TTC549 (cell line): ENCODE results near the gene AJUBA.
"Not testable (repeated sequence)": the region's sequence is repeated elsewhere in the genome, so short reads cannot be mapped to it uniquely, and the experiment has no call there.

Source experiments
- FAIRE-seq: peaks from 2 replicates; lab custom pipeline; 2012; peaks lifted over from hg19 to GRCh38; lab: Jason Lieb, UNC

Gene AJUBA

DNA sequence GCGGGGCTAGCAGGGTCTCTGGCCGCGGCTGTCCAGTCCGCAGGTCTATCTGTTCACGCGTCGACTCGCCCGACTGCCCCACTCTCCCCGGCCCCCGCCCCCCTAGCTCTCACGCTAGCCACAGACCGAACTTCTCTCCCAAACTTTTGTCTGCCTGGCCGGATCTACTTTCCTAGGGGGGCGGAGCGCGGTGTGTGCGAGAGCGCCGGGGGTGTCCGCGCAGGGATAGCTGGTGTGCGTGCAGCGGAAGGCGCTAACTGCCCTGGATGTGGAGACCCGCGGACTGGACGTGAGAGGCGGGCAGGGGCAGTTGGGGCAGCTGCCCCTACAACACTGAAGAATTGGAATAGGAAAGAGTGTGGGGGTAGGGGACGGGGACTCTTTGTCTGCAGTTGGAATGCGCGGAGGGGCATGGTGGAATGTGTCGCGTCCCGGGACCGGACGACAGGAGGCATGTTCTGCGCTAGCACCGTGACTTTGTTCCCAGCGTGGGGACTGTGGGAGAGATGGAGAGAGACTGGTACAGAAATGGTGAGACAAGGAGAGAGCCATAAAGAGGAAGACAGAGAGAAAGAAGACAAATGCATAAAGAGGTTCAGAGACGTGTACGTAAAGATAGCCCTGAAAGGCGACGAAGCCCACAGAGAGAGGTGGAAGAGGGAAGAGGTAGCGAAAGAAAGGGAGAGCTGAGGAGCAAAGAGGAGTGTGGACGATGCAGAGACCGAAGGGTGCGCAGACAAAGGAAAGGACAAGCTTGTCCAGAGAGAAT is at the start of gene AJUBA:
Gene AJUBA, minus strand, starts transcription at position 75 of the 769 bp plus-strand sequence. CDS start 285 bp downstream, outside the sequence.
- FAIRE-seq, result no peak

DNA sequence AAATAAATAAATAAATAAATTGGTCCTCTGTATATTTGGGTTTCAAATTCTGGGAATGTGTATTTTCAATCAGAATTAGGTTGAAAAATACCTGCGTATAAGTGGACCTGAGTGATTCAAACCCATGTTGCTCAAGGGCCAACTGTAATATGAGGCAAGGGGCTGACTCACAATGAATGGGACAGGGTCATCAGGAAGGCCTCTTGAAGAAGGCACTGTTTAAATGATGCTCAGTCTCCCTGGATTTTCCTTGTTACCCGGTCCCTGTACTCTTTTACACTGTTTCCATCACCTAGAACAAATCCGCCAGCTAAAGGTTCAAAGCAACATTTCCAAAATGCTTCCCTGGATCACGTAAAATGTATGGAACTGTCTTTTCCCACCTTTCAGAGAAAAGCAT is 48.6 kb upstream of the AJUBA start:
- no peak for FAIRE-seq

DNA sequence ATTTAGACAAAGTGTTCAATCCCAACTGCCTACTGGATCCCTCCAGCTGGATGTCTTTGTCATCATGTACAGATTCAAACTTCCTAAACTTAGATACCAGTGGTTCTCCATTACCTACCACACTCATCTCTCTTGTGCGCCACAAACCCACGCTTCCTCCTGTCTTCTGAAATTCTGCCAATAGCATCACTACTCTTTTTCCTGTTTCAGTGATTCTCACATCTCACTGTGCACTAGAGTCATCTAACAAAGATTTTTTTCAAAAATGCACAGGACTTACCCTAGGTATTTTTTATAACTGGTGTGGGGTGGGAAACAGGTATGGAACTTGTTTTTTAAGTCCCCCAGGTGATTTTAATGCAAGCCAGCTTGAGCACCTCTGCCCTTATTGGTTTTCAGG is 46.4 kb upstream of the AJUBA start:
- FAIRE-seq, result no peak

DNA sequence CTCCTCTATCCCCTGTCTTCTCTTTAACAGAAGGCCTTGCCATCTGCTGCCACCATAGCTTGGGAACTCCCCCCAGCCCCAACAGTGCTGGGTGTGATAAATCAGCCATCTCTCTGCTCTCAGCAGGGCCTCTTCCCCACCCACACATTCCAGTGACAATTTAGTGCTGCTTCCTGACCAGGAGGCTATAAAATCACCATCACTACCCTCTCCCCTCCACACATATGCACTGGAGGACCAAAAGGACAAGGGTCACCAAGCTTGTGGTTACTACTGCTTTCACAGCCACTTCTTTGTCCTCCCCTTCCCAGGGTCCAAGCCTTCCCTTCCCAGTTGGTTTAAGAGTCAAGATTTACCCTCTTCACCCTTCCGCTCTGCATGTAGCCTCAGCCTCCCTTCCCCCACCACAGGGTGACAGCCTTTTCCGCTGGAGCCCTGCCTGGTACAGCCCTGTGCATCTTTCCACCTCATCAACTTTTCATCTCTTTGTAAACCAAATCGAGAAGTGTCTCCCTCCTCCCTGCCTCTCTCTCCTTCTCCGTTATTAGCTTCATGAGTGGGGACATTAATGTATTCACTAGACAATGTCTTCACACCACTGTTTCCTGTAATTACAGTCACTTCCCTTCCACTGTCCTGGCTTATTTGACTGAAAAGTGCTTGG is 42.9 kb upstream of the AJUBA start:
- FAIRE-seq, result no peak

DNA sequence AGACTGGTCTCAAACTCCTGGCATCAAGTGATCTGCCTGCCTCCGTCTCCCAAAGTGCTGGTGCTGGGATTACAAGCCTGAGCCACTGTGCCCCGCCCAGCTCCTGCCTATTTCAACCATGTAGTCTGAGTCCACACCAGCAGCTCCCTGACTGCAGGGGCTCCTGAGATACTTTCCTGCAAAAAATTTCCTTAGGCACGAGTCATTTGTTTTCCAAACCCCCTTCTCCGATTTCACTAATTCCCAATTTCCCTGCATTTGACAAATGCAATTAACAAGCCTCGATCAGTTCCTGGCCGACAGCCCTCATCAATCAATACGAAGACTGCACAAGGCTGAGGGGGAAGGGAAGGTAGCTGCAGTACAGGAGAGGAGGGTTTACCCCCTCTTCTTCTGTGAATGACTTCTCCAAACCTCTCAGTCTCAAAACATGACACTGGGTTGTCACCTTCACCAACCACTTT is 42.3 kb upstream of the AJUBA start:
- no peak for FAIRE-seq

DNA sequence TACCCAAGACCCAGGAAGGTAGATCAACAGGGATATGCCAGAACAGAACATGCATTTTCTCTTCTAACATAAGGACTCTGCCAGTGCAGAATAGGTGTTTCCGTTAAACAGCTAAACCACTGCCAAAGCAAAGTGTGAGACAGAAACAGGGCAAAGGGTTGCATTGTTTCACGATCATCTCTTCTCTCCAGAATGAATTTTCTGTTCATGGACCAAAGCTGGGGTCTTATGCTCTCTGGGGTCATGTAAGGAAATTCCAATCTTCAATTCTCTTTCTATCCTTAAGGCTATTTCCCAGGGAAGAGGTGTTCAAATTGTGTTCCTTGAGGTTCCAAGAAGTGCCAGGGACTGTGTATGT is 41.4 kb upstream of the AJUBA start:
- no peak for FAIRE-seq

DNA sequence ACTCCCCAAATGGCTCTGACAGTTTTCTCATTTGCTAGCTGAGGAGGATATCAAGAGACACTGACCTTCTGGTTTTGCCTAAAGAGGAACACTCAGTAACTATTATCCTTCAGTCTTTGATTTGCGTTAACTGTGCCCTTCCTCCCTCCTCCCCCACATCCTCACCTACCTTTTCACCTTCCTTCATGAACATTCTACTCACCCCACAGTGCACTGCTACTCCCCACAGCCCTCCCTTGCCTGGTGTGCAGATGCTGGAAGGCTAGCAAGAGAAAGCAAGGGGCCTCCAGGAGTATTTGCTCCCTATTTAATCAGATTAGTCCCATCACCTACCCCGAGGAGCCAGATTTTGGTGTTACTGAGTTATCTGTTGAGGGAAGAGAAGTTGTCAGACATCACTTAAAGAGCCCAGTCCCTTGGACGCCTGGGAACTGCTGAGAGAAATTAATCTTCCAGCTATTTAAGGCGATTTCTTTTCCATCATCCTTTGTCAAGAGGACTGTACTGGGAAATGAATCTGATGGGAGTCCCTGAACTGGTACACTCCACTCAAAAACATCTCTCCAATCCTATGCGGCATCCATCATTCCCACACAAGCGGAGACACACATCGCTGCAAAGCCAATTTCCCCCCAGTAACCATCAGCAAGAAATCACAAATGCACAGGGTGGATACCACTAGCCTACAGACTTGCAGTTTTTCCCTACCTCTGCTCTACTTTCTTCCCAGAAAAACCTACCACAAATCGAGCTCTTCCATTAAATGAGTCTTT is 40.9 kb upstream of the AJUBA start:
- FAIRE-seq, result no peak

DNA sequence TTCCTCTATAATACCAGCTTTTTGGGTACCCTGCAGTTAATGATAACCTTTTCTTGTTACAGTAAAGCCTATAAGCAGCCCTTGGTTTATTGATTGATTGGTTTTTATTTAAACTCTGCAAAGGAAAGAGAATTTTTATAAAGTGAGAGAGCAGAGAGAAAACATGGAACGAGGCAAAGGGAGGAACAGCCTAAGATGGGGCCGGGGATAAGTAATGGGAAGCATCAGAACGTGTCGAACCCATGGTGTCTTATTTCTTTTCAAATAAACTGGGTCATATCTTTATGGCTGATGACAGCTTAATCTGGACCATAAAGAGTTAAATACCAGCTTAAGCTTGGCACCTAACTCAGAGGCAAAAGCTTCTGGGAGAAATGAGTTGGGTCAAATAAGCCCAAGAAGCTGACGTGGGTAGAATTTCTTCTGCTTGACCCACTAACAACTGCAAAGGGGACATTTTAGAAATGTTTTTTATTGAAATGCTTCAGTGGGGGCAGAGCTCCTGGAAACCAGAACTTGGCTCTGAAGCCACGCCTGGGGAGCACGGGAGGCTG is 39.6 kb upstream of the AJUBA start:
- FAIRE-seq, result no peak

DNA sequence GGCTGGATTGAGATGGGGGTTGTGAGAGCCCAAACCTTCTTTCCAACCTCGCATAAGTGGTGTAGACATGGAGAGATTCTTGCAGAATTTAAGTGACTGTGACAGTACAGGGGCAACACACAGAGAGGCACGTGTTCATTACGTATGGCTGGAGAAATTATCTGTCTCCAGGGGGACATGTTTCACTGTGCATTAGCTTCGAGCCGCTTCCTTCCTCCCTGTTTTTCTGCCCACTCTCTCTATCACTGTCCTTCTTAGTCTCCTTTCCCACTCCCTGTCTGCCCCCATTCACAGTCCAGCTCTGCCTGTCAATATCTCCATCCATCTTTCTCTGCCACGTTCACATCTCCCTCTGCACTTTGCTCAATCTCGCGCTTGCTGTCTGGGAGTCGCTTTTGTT is 39.1 kb upstream of the AJUBA start:
- FAIRE-seq, result no peak

DNA sequence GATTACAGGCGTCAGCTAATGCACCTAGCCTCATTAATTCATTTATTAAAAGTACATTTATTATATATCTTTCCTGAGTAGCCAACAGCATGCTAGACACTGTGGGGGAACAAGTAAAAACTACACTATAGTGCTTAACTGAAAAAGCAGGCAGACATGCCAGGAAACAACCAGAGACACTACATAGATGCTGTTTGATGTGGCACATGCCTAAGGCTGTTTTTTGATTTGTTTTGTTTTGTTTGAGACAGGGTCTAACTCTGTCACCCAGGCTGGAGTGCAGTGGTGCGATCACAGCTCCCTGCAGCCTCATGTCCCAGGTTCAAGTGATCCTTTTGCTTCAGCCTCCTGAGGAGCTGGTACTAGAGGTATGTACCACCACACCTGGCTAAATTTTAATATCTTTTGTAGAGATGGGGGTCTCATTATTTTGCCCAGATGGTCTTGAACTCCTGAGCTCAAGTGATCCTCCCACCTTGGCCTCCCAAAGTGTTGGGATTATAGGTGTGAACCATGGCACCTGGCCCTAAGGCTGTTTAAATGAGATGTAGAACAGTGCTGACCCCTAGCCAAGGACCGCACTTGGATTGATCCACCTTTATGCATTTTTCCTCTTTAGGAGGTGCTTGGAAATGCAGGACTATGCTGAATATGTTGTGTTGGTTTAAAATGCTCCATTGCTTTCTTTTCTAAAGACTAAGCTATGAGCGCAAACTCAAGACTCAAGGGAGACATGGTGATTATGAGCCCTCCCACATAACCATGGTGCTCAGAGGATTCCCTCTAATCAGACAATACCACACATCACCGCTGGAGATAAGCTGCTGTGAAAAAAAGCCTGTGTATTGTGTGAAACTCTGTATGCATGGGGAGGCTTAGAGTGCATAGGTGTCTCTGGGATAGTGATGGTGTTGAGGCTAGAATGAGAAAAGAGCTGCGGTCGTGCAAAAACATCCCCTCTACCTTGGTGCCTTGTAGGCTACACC is 38.1 kb upstream of the AJUBA start:
- no peak for FAIRE-seq

DNA sequence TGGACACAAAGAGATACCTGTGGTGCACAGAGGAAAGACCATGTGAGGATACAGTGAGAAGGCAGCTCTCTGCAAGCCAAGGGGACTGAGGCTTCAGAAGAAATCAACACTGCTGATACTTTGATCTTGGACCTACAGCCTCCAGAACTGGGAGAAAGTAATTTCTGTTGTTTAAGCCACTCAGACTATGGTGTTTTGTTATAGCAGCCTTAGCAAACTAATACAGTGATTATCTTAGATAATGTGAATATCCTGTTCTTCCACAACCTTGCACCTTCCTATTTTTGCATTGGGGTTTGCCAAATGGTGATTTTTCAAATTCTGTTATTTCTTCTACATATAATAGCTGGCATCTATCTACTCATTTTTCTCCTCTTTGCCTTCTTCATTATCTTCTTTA is 35.8 kb upstream of the AJUBA start:
- FAIRE-seq, result no peak

DNA sequence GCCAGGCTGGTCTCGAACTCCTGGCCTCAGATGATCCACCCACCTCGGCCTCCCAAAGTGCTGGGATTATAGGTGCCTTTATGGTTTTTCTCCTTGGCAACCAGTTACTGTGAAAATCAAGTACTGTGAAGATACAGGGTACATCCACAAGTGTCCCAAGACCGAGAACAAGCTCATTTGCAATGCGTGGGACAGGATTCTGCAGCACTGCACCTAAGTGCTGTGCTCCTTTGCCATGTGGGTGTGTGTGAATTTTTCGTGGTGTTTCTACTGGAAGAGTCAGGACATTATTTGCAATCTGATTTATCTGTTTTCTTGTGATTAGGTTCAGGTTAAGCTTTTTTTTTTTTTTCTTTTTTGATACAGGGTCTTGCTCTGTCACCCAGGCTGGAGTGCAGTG is 34.7 kb upstream of the AJUBA start:
- no peak for FAIRE-seq

DNA sequence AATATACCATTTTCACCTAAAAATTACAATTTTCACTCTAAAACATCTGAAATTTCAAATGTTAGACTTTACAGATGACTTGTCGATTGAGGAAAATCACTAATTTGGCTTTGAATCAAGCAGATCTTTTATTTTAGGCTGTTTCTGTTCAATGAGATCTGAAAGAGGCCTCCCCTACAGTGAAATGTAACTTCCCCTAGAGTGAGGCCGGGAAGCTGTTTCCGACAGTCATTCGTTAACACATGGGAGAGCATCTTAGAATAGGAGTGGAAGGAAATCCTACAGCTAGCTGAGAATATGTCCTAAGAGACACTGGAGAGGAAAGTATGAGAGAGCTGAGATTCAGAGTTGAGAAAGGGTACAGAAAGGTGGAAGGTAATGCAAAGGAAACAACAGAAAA is 33.3 kb upstream of the AJUBA start:
- no peak for FAIRE-seq

DNA sequence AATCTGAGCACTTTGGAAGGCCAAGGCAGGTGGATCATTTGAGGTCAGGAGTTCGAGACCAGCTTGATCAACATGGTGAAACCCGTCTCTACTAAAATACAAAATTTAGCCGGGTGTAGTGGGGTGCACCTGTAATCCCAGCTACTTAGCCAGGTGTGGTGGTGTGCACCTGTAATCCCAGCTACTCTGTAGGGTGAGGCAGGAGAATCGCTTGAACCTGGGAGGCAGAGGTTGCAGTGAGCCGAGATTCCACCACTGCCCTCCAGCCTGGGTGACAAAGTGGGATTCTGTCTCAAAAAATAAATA is 31.4 kb upstream of the AJUBA start:
- FAIRE-seq, result not testable (repeated sequence)

DNA sequence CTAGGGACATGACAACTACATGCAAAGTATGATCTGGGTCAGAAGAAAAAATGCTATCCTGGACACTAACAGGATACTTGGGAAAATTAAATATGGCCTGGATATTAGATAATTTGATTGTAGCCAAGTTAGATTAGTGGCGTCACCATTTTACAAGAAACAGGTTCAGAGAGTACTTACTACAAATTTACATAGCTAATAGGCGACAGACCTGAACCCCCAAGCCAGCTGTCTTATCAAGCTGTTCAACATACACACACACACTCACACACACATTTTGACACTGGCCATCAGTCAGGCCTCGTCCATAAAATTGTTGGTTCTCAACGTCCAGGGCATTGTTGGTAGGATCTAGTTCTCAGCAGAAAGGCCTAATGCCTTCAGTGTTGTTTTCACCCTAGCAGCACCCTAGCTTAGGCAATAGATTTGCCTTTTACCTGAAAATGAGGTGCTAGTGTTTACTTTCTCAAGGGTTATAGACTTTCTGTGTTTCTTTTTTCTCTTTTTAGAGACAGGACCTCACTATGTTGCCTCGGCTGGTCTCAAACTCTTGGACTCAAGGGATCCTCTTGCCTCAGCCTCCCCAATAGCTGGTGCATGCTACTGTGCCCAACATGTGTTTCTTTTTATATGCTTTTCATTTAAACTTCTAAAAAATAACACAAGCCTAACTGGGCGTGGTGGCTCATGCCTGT is 30.9 kb upstream of the AJUBA start:
- no peak for FAIRE-seq

DNA sequence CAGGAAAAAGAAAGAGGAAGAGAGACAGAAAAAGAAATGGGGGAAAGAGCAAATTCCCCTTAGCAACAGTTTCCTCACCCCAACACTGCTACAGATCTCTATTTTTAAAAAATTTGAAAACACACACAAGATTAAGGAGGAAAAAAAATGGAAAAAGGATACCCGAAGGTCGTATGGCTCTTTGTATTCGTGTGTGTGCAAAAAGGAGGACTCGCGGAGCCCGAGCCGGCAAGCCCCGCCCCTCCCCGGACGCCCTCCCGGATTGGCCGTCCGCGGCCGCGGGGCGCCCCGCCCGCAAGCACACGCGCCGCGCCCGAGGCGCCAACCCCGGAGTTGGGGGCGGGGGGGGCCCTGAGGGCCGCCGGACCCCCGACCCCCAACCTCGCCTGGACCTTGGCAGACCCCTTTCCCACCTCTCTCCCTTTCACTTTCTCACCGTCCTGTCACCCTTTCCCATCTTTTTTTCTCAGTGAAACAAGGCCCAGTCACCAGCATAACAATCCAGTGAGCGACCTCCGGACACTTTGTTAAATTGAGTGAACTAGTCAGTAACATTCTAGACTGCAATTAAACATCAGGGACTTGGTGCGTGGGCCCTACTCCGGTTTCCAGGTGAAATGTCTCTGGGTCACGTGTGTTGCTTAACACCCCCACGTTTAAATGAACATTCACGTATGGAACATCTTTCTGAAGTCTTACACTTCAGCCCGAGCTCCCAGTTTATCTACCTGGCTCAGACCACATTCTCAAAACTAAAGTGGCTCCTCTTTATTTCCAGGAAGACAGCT is 27.8 kb upstream of the AJUBA start, which contains the start of gene C14orf93:
Gene C14orf93, minus strand, starts transcription at position 205 of the 788 bp plus-strand sequence. CDS start 11,120 bp downstream, outside the sequence.
- FAIRE-seq, result no peak

DNA sequence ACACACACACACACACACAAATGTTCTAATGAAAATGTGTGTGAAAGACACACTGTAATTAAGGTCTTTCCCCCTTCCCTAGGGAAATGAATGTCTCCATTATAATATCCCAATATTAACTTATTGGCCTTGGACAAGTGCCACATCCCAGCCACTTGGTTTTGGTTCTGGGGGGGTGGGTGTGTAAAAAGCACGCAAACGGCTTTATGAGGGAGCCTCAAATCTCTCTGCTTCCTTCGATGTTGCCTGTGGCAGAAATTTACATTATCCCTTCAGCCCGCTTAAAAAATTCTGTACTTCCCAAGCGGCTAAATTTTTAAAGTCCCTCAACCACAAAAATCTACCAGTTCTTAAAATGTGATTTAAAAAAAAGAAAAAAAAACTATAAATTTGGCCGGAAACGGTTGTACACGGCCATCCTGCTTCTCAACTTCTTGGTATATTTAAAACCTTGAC is 27.2 kb upstream of the AJUBA start:
- no peak for FAIRE-seq

DNA sequence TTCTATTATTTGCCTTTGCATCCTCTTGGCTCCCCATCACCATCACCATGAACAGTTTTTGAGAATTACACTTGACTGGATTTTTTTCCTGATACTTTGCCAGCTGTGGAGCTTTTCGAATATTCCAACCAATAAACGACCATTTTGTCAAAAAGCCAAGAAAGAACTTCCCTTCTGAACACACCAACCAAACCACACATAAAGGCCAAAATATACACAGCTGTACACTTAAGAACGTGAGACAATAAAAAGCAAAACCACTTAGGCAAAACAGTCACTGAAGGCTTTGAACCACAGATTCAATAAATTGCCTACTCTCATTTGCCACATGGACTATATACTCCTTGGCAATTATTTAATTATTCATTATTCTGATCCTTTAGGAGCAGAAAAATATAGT is 26.5 kb upstream of the AJUBA start:
- FAIRE-seq, result no peak

DNA sequence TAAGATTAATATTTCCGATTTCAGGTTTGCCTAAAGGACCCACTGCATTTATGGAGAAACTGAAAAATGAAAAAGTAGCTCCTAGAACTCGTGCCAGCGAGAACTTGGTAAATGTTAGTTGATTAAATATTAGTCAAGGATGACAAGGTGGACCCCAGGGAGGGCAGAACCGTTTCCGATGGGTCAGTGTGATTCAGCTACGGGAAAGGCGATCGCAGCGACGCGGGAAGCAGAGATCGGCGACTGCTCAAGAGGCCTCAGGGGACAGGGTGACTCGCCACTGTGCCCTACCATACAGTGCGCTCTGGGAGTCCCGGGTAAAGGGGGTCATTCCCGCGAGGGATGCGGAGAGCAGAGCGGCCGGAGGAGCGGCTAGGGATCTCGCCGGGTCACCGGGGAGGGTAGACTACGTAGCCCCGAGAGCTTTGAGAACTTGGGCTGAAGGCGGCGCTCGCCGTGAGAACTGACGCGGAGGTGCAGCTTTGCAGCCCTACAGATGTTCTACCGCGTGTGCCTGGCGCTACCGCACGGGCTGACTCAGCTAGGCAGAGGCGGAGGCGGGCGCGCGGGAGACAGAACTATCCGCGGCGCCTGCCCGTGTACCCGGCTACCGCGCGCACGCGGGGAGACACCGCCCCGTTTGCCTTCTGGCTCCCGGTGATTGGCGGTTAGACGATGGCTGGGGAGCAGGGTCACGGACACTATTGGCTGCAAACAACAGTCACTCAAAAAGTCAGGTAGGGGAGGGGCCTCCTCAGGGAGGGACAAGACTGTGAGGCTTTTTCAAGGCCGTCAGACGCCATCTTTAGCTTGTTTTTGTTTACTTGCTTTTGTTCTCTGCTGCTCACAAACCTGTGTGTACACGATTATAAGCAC is 24.4 kb upstream of the AJUBA start:
- peak; percentile 80 for FAIRE-seq
